ENCODE results near the gene NMT1.
"Not testable (repeated sequence)": the region's sequence is repeated elsewhere in the genome, so short reads cannot be mapped to it uniquely, and the experiment has no call there.

NMT1 gene

DNA sequence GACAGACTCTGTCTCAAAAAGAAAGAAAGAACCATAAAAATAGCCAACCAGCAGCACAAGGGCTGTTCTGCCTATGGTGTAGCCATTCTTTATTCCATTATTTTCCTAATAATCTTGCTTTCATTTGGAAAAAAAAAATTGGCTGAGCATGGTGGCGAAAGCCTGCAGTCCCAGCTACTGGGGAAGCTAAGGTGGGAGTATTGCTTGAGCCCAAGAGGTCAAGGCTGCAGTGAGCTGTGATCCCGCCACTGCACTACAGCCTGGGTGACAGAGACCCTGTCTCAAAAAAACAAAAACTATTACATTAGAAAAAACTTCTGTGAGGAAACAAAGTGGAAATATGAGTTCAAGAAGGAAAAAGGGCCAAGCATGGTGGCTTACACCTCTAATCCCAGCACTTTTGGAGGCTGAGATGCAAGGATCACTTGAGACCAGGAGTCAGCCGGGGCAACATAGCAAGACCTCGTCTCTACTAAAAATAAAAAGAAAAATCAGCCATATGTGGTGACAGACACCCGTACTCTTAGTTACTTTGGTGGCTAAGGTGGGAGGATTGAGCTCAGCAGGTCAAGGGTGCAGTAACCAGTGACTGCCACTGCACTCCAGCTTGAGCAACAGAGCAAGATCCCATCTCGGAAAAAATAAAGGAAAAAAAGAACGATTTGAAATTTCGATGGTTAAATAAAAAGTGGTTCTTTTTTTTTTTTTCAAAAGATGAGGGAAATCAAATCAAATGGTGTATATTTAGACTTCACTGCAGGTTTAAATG is 12.1 kb upstream of the NMT1 start:
- H3K9me3 Mint-ChIP-seq, result no peaks in the 10 kb centered on the region
- peaks cover 52% of the 10 kb centered on the region for H3K4me1 Mint-ChIP-seq (ENCODE audit: low read depth)

DNA sequence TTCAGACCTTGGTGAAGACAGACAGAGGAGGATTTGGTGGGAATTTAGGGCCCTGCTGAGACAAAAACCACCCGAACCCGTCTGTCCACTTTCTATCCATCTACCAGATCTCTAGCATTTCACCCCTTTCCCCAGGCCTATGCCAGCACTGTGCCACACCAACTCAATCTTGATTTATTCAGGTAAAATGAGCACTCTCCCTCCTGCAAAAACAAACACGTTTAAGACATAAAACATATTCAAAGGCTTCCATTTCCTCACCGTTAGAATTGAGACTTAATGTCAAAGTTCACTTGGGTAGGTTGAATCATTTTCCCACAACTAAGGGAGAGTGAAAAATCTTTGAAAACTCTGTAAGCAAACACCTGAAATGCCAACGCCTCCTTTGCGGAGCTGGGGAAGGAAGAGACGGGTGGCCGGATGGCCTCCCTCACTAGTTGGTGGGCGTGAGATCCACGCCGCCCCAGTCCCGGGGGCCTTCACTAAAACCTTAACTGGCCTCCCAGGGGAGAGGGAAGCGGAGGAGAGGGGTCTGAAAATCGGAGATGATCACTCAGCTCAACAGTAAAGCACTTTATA is 10.5 kb upstream of the NMT1 start:
- H3K27ac Mint-ChIP-seq, result peak overlapping the region; percentile 98
- H3K36me3 Mint-ChIP-seq (ENCODE audit: low read depth), result peaks cover 40% of the 10 kb centered on the region
- peak overlapping the region; percentile 95 for H3K4me3 Mint-ChIP-seq
- peak; percentile 62 for DNase-seq
- peaks cover 51% of the 10 kb centered on the region for H3K4me1 Mint-ChIP-seq (ENCODE audit: low read depth)
- no peaks in the 10 kb centered on the region for H3K27me3 Mint-ChIP-seq
- no peaks in the 10 kb centered on the region for H3K9me3 Mint-ChIP-seq

More for the DNA sequence above, 12.1 kb upstream of the NMT1 start:
- H3K27ac Mint-ChIP-seq, result peak overlapping the region; percentile 98
- peaks cover 41% of the 10 kb centered on the region for H3K36me3 Mint-ChIP-seq (ENCODE audit: low read depth)
- H3K4me3 Mint-ChIP-seq, result peak overlapping the region; percentile 95
- no peak for DNase-seq
- H3K27me3 Mint-ChIP-seq, result no peaks in the 10 kb centered on the region

DNA sequence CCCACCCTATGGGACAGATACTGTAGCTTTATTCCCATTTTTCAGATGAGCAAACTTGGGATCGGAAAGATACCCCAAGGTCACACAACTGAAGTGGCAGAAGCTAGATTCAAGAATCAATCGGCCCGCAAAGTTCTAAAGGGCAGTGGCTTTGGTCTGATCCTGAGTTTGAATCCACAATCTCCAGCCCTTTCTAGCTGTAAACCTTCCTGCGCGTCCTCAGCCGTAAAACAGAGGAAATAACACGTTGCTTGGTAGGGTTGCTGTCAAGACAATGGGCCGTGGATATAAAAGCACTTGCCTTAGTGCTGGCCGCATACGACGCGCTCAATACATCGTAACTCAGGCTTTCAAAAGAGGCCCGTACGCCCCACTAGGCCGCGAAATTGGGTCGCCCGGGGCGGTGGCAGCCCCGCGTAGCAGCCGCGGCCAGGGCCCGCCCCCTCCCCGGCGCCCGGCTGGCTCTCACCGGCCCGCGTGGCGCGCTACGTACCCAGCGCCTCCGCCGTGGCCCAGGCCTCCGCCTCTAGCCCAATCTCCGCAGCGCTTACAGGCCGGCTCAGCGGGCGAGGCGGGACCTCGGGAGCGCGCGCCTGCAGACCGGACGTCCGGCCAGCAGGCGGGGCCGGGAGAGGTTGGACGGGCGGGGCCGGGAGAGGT is 9.9 kb upstream of the NMT1 start, which contains the start of gene DCAKD:
DCAKD (minus strand) TSS at position 573 of the 660 bp plus-strand sequence. CDS start 16,747 bp downstream, outside the sequence.
- H3K36me3 Mint-ChIP-seq (ENCODE audit: low read depth), result peaks cover 41% of the 10 kb centered on the region
- H3K4me1 Mint-ChIP-seq (ENCODE audit: low read depth), result peaks cover 53% of the 10 kb centered on the region
- peak; percentile 92 for DNase-seq
- no peaks in the 10 kb centered on the region for H3K27me3 Mint-ChIP-seq
- H3K4me3 Mint-ChIP-seq, result peak within 1 kb of the TSS; percentile 95
- H3K27ac Mint-ChIP-seq, result peak within 1 kb of the TSS; percentile 98
- no peaks in the 10 kb centered on the region for H3K9me3 Mint-ChIP-seq

DNA sequence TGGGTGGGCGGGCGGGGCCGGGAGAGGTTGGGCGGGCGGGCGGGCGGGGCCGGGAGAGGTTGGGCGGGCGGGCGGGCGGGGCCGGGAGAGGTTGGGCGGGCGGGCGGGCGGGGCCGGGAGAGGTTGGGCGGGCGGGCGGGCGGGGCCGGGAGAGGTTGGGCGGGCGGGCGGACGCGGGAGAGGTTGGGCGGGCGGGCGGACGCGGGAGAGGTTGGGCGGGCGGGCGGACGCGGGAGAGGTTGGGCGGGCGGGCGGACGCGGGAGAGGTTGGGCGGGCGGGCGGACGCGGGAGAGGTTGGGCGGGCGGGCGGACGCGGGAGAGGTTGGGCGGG is 9.4 kb upstream of the NMT1 start:
- Mint-ChIP-seq H3K36me3 (ENCODE audit: low read depth) (peaks cover 38% of the 10 kb centered on the region), H3K4me1 (ENCODE audit: low read depth) (peaks cover 51% of the 10 kb centered on the region), H3K4me3 (peak overlapping the region; percentile 95)
- H3K27me3 Mint-ChIP-seq, H3K27ac Mint-ChIP-seq, H3K9me3 Mint-ChIP-seq, DNase-seq: not testable (repeated sequence)

DNA sequence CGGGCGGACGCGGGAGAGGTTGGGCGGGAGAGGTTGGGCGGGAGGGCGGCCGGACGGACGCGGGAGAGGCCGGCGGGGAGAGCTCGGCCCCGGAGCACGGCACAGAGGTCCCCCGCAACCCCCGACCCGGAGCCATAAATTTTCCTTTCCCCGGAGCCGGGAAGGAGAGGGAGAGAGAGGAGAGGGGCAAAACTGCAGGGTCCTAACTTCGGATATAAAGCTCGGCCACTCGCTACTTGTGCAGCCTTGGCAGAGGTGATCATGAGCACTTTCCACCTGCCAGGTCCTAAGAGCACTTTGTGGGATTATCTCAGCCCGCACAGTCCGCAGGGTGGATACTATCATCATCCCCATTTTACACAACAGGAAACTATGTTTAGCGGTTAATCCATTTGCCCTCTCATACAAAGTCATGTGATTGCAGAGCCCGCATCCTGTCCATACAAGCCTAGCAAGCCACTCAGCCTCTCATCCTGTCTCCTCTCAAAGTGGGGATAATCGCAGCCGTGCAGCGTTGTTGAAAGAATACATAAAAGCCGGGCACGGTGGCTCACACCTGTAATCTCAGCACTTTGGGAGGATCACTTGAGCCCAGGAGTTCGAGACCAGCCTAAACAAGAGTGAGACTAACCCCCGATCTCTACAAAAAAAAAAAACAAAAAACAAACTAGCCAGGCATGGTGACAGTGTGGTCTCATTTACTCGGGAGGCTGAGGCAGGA is 8.9 kb upstream of the NMT1 start:
- Mint-ChIP-seq H3K4me3 (peak overlapping the region; percentile 82), H3K36me3 (ENCODE audit: low read depth) (peaks cover 34% of the 10 kb centered on the region), H3K27me3 (no peaks in the 10 kb centered on the region), H3K4me1 (ENCODE audit: low read depth) (peaks cover 50% of the 10 kb centered on the region), H3K9me3 (no peaks in the 10 kb centered on the region), H3K27ac (peak overlapping the region; percentile 91)
- DNase-seq, result peak; percentile 61

DNA sequence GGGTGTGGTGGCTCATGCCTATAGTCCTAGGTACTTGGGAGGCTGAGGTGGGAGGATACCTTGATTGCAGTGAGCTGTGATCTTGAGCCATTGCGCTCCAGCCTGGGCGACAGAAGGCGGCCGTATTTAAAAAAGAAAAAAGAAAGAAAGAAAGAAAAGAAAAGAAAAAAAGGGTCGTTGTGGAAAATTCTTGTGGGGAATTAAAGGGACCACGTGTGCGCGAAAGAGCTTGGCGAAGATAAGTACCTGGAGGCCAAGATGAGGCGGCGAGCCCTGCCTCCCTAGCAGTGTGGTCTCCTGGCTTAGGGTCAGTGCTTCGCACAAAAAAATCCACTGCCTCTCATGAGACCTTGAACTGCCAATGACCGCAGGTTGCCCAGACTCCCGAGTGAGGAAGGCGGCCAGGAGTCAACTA is 728 bp upstream of the NMT1 start:
- peaks cover 63% of the 10 kb centered on the region for H3K36me3 Mint-ChIP-seq (ENCODE audit: low read depth)
- peaks cover 53% of the 10 kb centered on the region for H3K4me1 Mint-ChIP-seq (ENCODE audit: low read depth)
- peak overlapping the region; percentile 93 for H3K4me3 Mint-ChIP-seq
- no peaks in the 10 kb centered on the region for H3K27me3 Mint-ChIP-seq
- DNase-seq, result no peak
- peak overlapping the region; percentile 99 for H3K27ac Mint-ChIP-seq
- H3K9me3 Mint-ChIP-seq, result no peaks in the 10 kb centered on the region

DNA sequence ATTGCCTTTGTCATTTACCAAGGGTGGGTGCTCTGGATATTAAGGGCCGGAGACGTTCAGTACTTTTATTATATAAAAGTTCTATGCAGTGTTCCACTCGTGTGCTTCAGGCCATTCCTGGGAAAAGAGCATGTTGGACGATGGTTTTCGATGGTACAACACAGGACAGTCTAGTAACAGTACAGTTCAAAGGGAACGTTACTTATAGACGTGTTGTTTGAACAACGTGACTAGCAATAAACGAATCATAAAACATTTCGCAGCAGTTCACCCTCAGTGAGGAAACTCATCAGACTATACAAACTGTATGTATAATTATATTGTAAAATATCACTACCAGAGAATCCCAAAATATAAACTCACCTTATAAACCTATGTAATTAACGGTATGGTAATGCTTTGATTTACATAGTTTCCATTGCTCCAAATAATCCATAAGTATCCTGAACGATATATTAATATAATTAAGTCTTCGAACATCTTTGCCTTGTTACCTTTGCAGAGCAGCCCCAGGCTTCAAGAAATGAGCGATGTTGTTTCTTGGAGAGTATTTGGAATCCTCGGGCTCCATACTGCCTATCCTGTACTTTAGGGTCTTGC is 589 bp downstream of the NMT1 start:
- H3K36me3 Mint-ChIP-seq (ENCODE audit: low read depth), result peaks cover 65% of the 10 kb centered on the region
- peaks cover 51% of the 10 kb centered on the region for H3K4me1 Mint-ChIP-seq (ENCODE audit: low read depth)
- no peak for DNase-seq
- H3K9me3 Mint-ChIP-seq, result no peaks in the 10 kb centered on the region
- H3K27me3 Mint-ChIP-seq, result no peaks in the 10 kb centered on the region
- H3K27ac Mint-ChIP-seq, result peak overlapping the region; percentile 99
- H3K4me3 Mint-ChIP-seq, result peak overlapping the region; percentile 93

DNA sequence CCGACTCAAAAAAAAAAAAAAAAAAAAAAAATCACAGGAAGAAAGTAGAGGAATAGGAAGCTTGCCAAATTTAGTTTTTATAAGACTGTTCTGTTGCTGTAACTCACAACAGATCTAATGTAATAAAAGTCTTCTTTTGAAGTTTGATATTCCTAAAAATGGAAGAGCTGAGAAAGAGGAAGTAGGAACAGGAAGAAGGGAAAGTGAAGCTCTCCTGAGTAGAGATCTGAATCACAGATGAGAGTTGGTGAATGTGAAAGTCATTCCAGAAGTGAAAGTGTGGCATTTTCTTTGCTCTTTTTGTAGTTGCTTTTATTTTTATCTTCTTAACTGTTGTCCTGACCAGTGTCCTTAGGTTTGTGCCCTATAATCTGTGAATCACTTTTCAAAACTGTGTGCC is 2.1 kb downstream of the NMT1 start:
- Mint-ChIP-seq H3K4me3 (peak overlapping the region; percentile 93), H3K27ac (peak overlapping the region; percentile 87), H3K4me1 (ENCODE audit: low read depth) (peaks cover 60% of the 10 kb centered on the region), H3K9me3 (no peaks in the 10 kb centered on the region), H3K27me3 (no peaks in the 10 kb centered on the region), H3K36me3 (ENCODE audit: low read depth) (peaks cover 79% of the 10 kb centered on the region)
- DNase-seq, result no peak

DNA sequence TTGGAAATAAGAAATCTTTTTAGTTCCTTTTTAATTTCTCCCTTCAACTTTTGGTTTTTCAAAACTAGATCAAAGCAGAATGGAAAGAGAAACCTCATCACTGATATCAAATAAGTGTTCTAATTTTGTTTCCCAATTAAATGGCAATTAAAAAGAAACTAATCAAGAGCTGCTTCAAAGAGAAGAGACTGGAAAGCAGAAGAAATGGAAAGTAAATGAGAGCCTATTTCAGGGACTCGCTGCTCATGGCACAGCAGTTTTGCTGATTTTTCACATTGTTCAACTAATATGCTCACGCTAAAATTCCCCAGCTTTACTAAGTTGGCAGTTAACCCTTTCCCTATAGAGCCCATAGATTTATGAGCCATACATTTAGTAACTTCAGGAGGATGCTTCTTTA is 6.5 kb downstream of the NMT1 start:
- no peak for DNase-seq
- Mint-ChIP-seq H3K27me3 (no peaks in the 10 kb centered on the region), H3K9me3 (no peaks in the 10 kb centered on the region), H3K4me1 (ENCODE audit: low read depth) (peaks cover 56% of the 10 kb centered on the region), H3K27ac (peak overlapping the region; percentile 57), H3K36me3 (ENCODE audit: low read depth) (peaks cover 74% of the 10 kb centered on the region), H3K4me3 (no peak overlapping the region)

DNA sequence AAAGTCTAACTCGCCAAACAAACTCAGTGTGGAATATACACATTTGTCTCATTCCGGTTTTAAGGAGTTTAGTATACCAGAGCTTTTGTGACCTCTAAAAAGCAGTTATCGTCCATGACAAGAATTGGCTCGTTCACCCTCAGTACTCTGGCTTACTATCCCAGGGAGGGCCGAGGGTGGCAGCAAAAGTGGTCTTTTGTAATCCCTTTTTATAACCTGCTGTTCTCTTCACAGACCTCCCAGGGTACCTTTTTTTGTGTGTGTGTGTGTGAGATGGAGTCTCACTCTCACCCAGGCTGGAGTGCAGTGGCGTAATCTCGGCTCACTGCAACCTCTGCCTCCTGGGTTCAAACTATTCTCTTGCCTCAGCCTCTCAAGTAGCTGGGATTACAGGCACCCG is 8.9 kb downstream of the NMT1 start:
- Mint-ChIP-seq H3K27ac (peak overlapping the region; percentile 44), H3K36me3 (ENCODE audit: low read depth) (peaks cover 78% of the 10 kb centered on the region), H3K4me1 (ENCODE audit: low read depth) (peaks cover 47% of the 10 kb centered on the region), H3K9me3 (no peaks in the 10 kb centered on the region), H3K4me3 (no peak overlapping the region), H3K27me3 (no peaks in the 10 kb centered on the region)
- DNase-seq, result no peak

DNA sequence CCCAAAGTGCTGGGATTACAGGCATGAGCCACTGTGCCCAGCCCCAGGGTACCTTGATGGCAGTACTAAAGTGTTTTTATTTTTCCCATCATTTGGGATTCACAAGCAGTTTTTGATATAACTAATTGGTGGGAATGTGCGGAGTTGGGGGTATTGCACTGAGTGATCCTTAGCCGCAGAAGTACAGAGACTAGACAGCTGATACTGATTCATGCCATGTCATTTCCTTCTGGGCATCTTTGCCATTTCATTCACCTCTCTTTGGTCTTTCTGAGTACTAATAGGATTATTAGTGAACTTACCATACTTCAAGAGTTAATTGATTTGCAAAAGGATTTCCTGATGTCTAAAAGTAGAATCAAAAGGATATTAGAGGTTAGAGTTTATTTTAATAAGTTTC is 9.7 kb downstream of the NMT1 start:
- no peak for DNase-seq
- Mint-ChIP-seq H3K4me1 (ENCODE audit: low read depth) (peaks cover 47% of the 10 kb centered on the region), H3K27ac (peak overlapping the region; percentile 63), H3K36me3 (ENCODE audit: low read depth) (peaks cover 80% of the 10 kb centered on the region), H3K9me3 (no peaks in the 10 kb centered on the region), H3K4me3 (no peak overlapping the region), H3K27me3 (no peaks in the 10 kb centered on the region)

DNA sequence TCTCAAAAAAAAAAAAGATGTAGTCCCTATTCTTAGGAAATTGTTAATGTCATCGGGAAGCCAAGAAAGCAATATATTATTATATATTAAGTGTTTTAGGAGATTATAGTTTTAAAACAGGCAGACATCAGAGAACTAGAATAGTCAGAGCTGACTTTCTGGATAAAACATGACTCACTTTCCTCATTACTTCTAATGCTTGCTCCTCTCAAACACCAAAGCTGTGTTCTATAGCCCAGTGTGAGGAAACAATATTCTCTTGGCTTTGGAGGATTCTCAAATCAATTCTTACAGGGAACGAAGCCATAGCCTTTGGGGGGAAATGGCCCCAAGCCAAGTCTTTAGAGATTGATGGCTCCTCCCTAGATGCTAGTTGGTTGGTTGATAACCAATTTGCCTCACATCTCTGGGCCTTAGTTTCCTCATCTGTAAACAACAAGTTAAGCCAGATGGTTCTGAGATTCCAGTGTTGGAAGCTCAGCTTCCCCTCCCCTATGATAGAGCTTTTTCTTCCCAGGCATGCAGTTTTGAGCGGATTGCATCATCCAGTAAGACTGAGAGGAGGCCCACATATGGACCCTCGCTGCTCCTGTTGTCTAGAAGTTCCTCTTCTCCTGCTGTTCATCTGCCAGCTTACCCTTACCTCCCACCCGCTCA is 12.4 kb downstream of the NMT1 start:
- Mint-ChIP-seq H3K27ac (peak overlapping the region; percentile 14), H3K9me3 (no peaks in the 10 kb centered on the region), H3K27me3 (no peaks in the 10 kb centered on the region), H3K4me3 (no peak overlapping the region), H3K36me3 (ENCODE audit: low read depth) (peaks cover 80% of the 10 kb centered on the region), H3K4me1 (ENCODE audit: low read depth) (peaks cover 52% of the 10 kb centered on the region)
- no peak for DNase-seq

DNA sequence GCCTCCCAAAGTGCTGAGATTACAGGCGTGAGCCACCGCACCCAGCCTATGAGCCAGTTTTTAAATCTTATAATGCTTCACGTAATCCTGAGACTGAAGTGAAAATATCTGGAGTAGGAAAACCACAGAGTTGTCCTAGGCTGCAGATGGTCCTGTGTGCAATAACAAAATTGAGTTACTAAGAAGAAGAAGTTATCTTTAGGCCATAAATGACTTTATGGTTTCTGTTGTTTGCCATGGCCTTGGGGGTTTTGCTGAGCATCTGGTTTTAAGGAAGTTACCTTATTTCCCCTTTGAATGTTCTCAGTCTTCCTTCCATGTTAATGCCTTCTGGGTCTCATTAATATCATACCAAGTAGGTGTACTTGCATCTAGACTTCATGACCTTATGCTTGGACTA is 16.5 kb downstream of the NMT1 start:
- Mint-ChIP-seq H3K27me3 (no peaks in the 10 kb centered on the region), H3K9me3 (no peaks in the 10 kb centered on the region), H3K4me3 (no peak overlapping the region), H3K27ac (peak overlapping the region; percentile 73), H3K4me1 (ENCODE audit: low read depth) (peaks cover 38% of the 10 kb centered on the region), H3K36me3 (ENCODE audit: low read depth) (peaks cover 83% of the 10 kb centered on the region)
- no peak for DNase-seq

All from activated T-cell treated with anti-CD3 and anti-CD28 coated beads, Interleukin-2, amount 50 U/mL, for 24 hours (primary cell).